Posterior cingulate gyrus (tissue), 11 donors: Measurements from ENCODE around the gene TBX2.

Source experiments
- DNase-seq, 10 donors: peaks; one replicate each; pipeline versions ENCODE4 v3.0.0 to v3.0.0-alpha.2; 2020 to 2021; ENCODE audit warnings: mixed read lengths in 3 of 10
- intact Hi-C: fragments of 100-400 bp; cut with DNase I; formaldehyde crosslinking; loops from one replicate; pipeline ENCODE4 v1.15.1; 2023

TBX2 gene

GRCh38 chr17:61410141-61411010 lies 10.7 kb downstream of the TBX2 start:
- peak in 9 of 10 donors; percentile 44 to 94 (median 80) for DNase-seq
- intact Hi-C loops = loop anchor here (5.0 kb wide), 1 partner anchor 408 kb away; no protein-coding TSS in a partner anchor

GRCh38 chr17:61411011-61411260 lies 11.3 kb downstream of the TBX2 start:
- DNase-seq = no peak
- intact Hi-C loops = loop anchor here (5.0 kb wide), 1 partner anchor 409 kb away; no protein-coding TSS in a partner anchor

- intact Hi-C loops = loop anchor here (1.0 to 5.0 kb wide), 3 partner anchors 409 to 655 kb away; no protein-coding TSS in a partner anchor
- peak in 5 of 10 donors; percentile 24 to 86 (median 71) for DNase-seq
These were observed 11.9 kb downstream of the TBX2 start for GRCh38 chr17:61411261-61412142.

GRCh38 chr17:61412143-61412859 lies 12.7 kb downstream of the TBX2 start:
- peak; percentile 51 to 96 (median 78) for DNase-seq
- intact Hi-C loops = loop anchor here (1.0 to 5.0 kb wide), 3 partner anchors 410 to 654 kb away; no protein-coding TSS in a partner anchor

GRCh38 chr17:61412860-61413660 lies 13.4 kb downstream of the TBX2 start:
- intact Hi-C loops = loop anchor here (1.0 to 5.0 kb wide), 3 partner anchors 411 to 653 kb away; no protein-coding TSS in a partner anchor
- DNase-seq = peak in 3 of 10 donors; percentile 0 to 29 (median 11)

GRCh38 chr17:61413661-61414126 lies 14.1 kb downstream of the TBX2 start:
- DNase-seq = peak in 1 of 10 donors; percentile 13
- intact Hi-C loops = loop anchor here (2.0 to 5.0 kb wide), 2 partner anchors 411 to 423 kb away; no protein-coding TSS in a partner anchor

GRCh38 chr17:61414141-61414935 lies 14.7 kb downstream of the TBX2 start:
- peak in 3 of 10 donors; percentile 1 to 59 (median 22) for DNase-seq
- intact Hi-C loops = loop anchor here (5.0 kb wide), 1 partner anchor 412 kb away; no protein-coding TSS in a partner anchor

GRCh38 chr17:61414936-61415251 lies 15.3 kb downstream of the TBX2 start:
- DNase-seq = peak in 1 of 10 donors; percentile 1
- intact Hi-C loops = loop anchor here (5.0 kb wide), 1 partner anchor 413 kb away; no protein-coding TSS in a partner anchor

- intact Hi-C loops = loop anchor here (2.0 kb wide), 1 partner anchor 135 kb away; no protein-coding TSS in a partner anchor
- DNase-seq = peak in 1 of 10 donors; percentile 1
These were observed 15.9 kb downstream of the TBX2 start for GRCh38 chr17:61415374-61416210.

- intact Hi-C loops = loop anchor here (2.0 kb wide), 1 partner anchor 135 kb away; no protein-coding TSS in a partner anchor
- DNase-seq = no peak
These were observed 16.5 kb downstream of the TBX2 start for GRCh38 chr17:61416211-61416539.

- peak; percentile 43 to 95 (median 70) for DNase-seq
- intact Hi-C loops = loop anchor here (2.0 kb wide), 1 partner anchor 134 kb away; no protein-coding TSS in a partner anchor
These were observed 17.1 kb downstream of the TBX2 start for GRCh38 chr17:61416540-61417363.

GRCh38 chr17:61418449-61418848 lies 18.8 kb downstream of the TBX2 start:
- no peak for DNase-seq
- intact Hi-C loops = no loop called here

- intact Hi-C loops = no loop called here
These were observed 19.9 kb downstream of the TBX2 start for GRCh38 chr17:61419496-61420046.

GRCh38 chr17:61420052-61420451 lies 20.4 kb downstream of the TBX2 start:
- DNase-seq = no peak

More at GRCh38 chr17:61419496-61420046, 19.9 kb downstream of the TBX2 start:
- DNase-seq = no peak

GRCh38 chr17:61420745-61421398 lies 21.2 kb downstream of the TBX2 start:
- no peak for DNase-seq
- intact Hi-C loops = no loop called here

More at GRCh38 chr17:61420052-61420451, 20.4 kb downstream of the TBX2 start:
- intact Hi-C loops = no loop called here

GRCh38 chr17:61421460-61421859 lies 21.8 kb downstream of the TBX2 start:
- intact Hi-C loops = no loop called here
- DNase-seq = no peak
